SK-N-SH treated with all-trans-retinoic acid at 6 μM for 48 hours (cell line): ENCODE measurements around the gene PPM1D.

Experiments used
- ARNTL ChIP-seq: fragments of 450-650 bp; formaldehyde crosslinking; IDR thresholded peaks from 2 replicates; pipeline ENCODE4 v1.5.0; 2020; ENCODE audit warnings: low read depth, mild to moderate bottlenecking, moderate library complexity, borderline replicate concordance
- BACH2 ChIP-seq: fragments of 250-450 bp; sonication (Bioruptor Pico); IDR thresholded peaks from 2 replicates; pipeline ENCODE4 v1.9.0; 2021; ENCODE audit warnings: mild to moderate bottlenecking, borderline replicate concordance
- CSDC2 ChIP-seq: fragments of 250-450 bp; sonication (Bioruptor Pico); IDR thresholded peaks from 2 replicates; pipeline ENCODE4 v1.5.0; 2020; ENCODE audit warnings: mild to moderate bottlenecking, moderate library complexity
- GLIS3 ChIP-seq: fragments of 250-450 bp; sonication (Bioruptor Pico); IDR thresholded peaks from 2 replicates; pipeline ENCODE4 v1.5.0; 2020; ENCODE audit warnings: mild to moderate bottlenecking, moderate library complexity
- RARB ChIP-seq: fragments of 250-450 bp; sonication (Bioruptor Pico); IDR thresholded peaks from 2 replicates; pipeline ENCODE4 v1.8.0; 2021; ENCODE audit warnings: mild to moderate bottlenecking, moderate library complexity
- ZFP3 ChIP-seq: fragments of 250-450 bp; sonication (Bioruptor Pico); IDR thresholded peaks from 2 replicates; pipeline ENCODE4 v1.5.0; 2020; ENCODE audit warnings: mild to moderate bottlenecking, moderate library complexity
- ZFP30 ChIP-seq: fragments of 450-650 bp; formaldehyde crosslinking; IDR thresholded peaks from 2 replicates; pipeline ENCODE4 v1.5.0; 2022; ENCODE audit warnings: mild to moderate bottlenecking, moderate library complexity
- TF ChIP-seq, protein P1 (sequence below): fragments of 250-450 bp; sonication (Bioruptor Pico); IDR thresholded peaks from 2 replicates; pipeline ENCODE4 v1.8.0; 2020; ENCODE audit warnings: mild to moderate bottlenecking, moderate library complexity, borderline replicate concordance

- TF ChIP-seq, protein P1, sequence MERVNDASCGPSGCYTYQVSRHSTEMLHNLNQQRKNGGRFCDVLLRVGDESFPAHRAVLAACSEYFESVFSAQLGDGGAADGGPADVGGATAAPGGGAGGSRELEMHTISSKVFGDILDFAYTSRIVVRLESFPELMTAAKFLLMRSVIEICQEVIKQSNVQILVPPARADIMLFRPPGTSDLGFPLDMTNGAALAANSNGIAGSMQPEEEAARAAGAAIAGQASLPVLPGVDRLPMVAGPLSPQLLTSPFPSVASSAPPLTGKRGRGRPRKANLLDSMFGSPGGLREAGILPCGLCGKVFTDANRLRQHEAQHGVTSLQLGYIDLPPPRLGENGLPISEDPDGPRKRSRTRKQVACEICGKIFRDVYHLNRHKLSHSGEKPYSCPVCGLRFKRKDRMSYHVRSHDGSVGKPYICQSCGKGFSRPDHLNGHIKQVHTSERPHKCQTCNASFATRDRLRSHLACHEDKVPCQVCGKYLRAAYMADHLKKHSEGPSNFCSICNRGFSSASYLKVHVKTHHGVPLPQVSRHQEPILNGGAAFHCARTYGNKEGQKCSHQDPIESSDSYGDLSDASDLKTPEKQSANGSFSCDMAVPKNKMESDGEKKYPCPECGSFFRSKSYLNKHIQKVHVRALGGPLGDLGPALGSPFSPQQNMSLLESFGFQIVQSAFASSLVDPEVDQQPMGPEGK (CRISPR knock-in tag) = no peak
- no peak for TF ChIP-seq ZFP30 (CRISPR knock-in tag)
- no peak for TF ChIP-seq BACH2 (CRISPR knock-in tag)
- no peak for TF ChIP-seq GLIS3 (CRISPR knock-in tag)
- TF ChIP-seq ZFP3 (CRISPR knock-in tag) = no peak
- no peak for TF ChIP-seq RARB
- no peak for TF ChIP-seq CSDC2 (CRISPR knock-in tag)
- TF ChIP-seq ARNTL (CRISPR knock-in tag) = no peak
These were observed 30.4 kb downstream of the PPM1D start for GRCh38 chr17:60630352-60630751.
